GM19324 (cell line): ENCODE results near the gene GRID1.

Experiments used
- ATAC-seq: cut with Tn5 transposase; IDR thresholded peaks from one replicate; pipeline ENCODE4 v1.9.1; 2021; ENCODE audit warnings: mild to moderate bottlenecking, moderate library complexity; ENCODE audit not compliant: unreplicated experiment, low FRiP score

The GRID1 gene

GRCh38 chr10:85557077-85557476 is 809.5 kb downstream of the GRID1 start:
- no peak for ATAC-seq
